Aorta (tissue), 5 donors: ENCODE measurements around the gene PALLD. TPM values are rescaled to one million over a fixed set of nuclear protein-coding genes. Genes with fewer than 3 reads are reported as not detected.
A peak's percentile ranks its signal among the peaks of the same experiment; 100 is the strongest.

Experiments used
- ATAC-seq: fragments of 200-7000 bp; cut with Tn5 transposase; one replicate; pipeline ENCODE4 v1.9.1; 2022; ENCODE audit warnings: moderate library complexity; ENCODE audit not compliant: low FRiP score
- DNase-seq, 2 donors: peaks; one replicate each; pipeline ENCODE4 v3.0.0-alpha.2; 2020
- H3K27ac ChIP-seq, 2 donors: one replicate each; pipeline ENCODE4 v1.5.1; 2013; ENCODE audit warnings: low read length in 2 of 2, mild to moderate bottlenecking in 2 of 2, moderate library complexity in 2 of 2, control low read depth in 1 of 2, inconsistent platforms in 1 of 2, low read depth in 1 of 2
- H3K27me3 ChIP-seq, 2 donors: one replicate each; pipeline ENCODE4 v1.6.1; 2013; ENCODE audit warnings: control low read depth in 1 of 2, low read length in 1 of 2, mild to moderate bottlenecking in 1 of 2, moderate library complexity in 1 of 2; ENCODE audit not compliant: insufficient read depth in 2 of 2, control insufficient read depth in 1 of 2
- H3K36me3 ChIP-seq, 2 donors: one replicate each; pipeline ENCODE4 v1.6.1; 2013; ENCODE audit warnings: control low read depth in 1 of 2, low read length in 1 of 2, mild to moderate bottlenecking in 1 of 2; ENCODE audit not compliant: insufficient read depth in 2 of 2, control insufficient read depth in 1 of 2
- H3K4me1 ChIP-seq, 2 donors: one replicate each; pipeline ENCODE4 v1.6.1; 2013; ENCODE audit warnings: low read length in 2 of 2, control low read depth in 1 of 2, mild to moderate bottlenecking in 1 of 2, moderate library complexity in 1 of 2; ENCODE audit not compliant: insufficient read depth in 2 of 2, control insufficient read depth in 1 of 2
- H3K4me3 ChIP-seq, 2 donors: one replicate each; pipeline ENCODE4 v1.5.1; 2013; ENCODE audit warnings: low read length in 2 of 2, control low read depth in 1 of 2, mild to moderate bottlenecking in 1 of 2
- H3K9me3 ChIP-seq: one replicate; pipeline ENCODE4 v1.6.1; 2013; ENCODE audit warnings: mild to moderate bottlenecking, low read length; ENCODE audit not compliant: control insufficient read depth
- WGBS, 2 donors: extraction: QIAGEN DNeasy Blood & Tissue Kit; methylation state at CpG; one replicate each; pipeline ENCODE4 v1.1.7; 2013; 5-methylcytosine and 5-hydroxymethylcytosine counted together
- intact Hi-C, 2 donors: fragments of 100-400 bp; cut with DNase I; formaldehyde crosslinking; loops; one replicate each; pipeline versions ENCODE4 v1.14.2 to v1.15.0; 2022
- polyA plus RNA-seq, 2 donors: library from polyadenylated mRNA; stranded (reverse); fragments of 200-250 nt; gene quantifications; one replicate each; pipeline ENCODE4 v1.2.3, GENCODE V29; 2013
- total RNA-seq, 2 donors: library from RNA; stranded (reverse); fragmentation: NEBNext Ultra II Directional; extraction: Animal tissue kit (Norgen Biotek cat#: 25700); gene quantifications; one replicate each; pipeline ENCODE4 v1.2.1, GENCODE V29; 2021
- donor health status: healthy with polysubstance abuse.
- donor health status: Bipolar disorder and iron deficiency.
- donor health status: DM: no; HTN: no; CAD: no.
- donor health status: DM: no; HTN: no; CAD: no.
- donor health status: DM: yes; HTN: yes; CAD: no.

Gene PALLD
- total and polyA plus RNA-seq, 4 donors, result 253 to 626 (median 464) TPM

- intact Hi-C loops, result no loop called here
- ATAC-seq (no peak), DNase-seq (no peak)
- WGBS, 2 donors, result 97% methylated on average over 5 of the region's 5 CpGs
- Histone ChIP-seq H3K27ac (no peak overlapping the region), H3K4me1 (peaks cover 0 to under 1% of the 10 kb centered on the region in 2 donors), H3K27me3 (no peaks in the 10 kb centered on the region), H3K4me3 (no peak overlapping the region), H3K9me3 (no peaks in the 10 kb centered on the region), H3K36me3 (no peaks in the 10 kb centered on the region)
These were observed 110.4 kb downstream of the PALLD start for GRCh38 chr4:168607215-168607614.

GRCh38 chr4:168608771-168609170 lies 111.9 kb downstream of the PALLD start:
- WGBS, 2 donors, result 69 to 86% methylated on average over 4 of the region's 4 CpGs
- Histone ChIP-seq H3K4me1 (peaks cover 0 to 6% of the 10 kb centered on the region in 2 donors), H3K27me3 (no peaks in the 10 kb centered on the region), H3K36me3 (no peaks in the 10 kb centered on the region), H3K4me3 (no peak overlapping the region), H3K9me3 (no peaks in the 10 kb centered on the region), H3K27ac (no peak overlapping the region)
- ATAC-seq (no peak), DNase-seq (no peak)
- intact Hi-C loops, result no loop called here

GRCh38 chr4:168609369-168609768 lies 112.5 kb downstream of the PALLD start:
- no peak overlapping the region for H3K4me3 ChIP-seq
- no peaks in the 10 kb centered on the region for H3K9me3 ChIP-seq
- ATAC-seq (no peak), DNase-seq (no peak)
- intact Hi-C loops, result no loop called here
- no peaks in the 10 kb centered on the region for H3K27me3 ChIP-seq
- no peaks in the 10 kb centered on the region for H3K36me3 ChIP-seq
- WGBS, 2 donors, result 96 to 98% methylated on average over 4 of the region's 4 CpGs
- peaks cover 0 to 6% of the 10 kb centered on the region in 2 donors for H3K4me1 ChIP-seq
- H3K27ac ChIP-seq, result no peak overlapping the region

GRCh38 chr4:168610911-168611530 lies 114.2 kb downstream of the PALLD start:
- ATAC-seq, result no peak
- Histone ChIP-seq H3K4me3 (no peak overlapping the region), H3K9me3 (no peaks in the 10 kb centered on the region), H3K27me3 (no peaks in the 10 kb centered on the region), H3K4me1 (peaks cover 0 to 11% of the 10 kb centered on the region in 2 donors), H3K36me3 (no peaks in the 10 kb centered on the region), H3K27ac (no peak overlapping the region)
- intact Hi-C loops, result no loop called here
- no peak for DNase-seq
- 74 to 75% methylated on average over 6 of the region's 6 CpGs for WGBS, 2 donors

- intact Hi-C loops, result no loop called here
- DNase-seq (no peak), ATAC-seq (no peak)
- Histone ChIP-seq H3K27ac (no peak overlapping the region), H3K4me1 (peaks cover 0 to 11% of the 10 kb centered on the region in 2 donors), H3K36me3 (no peaks in the 10 kb centered on the region), H3K4me3 (no peak overlapping the region), H3K9me3 (no peaks in the 10 kb centered on the region), H3K27me3 (no peaks in the 10 kb centered on the region)
- WGBS, 2 donors, result 3 to 7% methylated on average over 4 of the region's 4 CpGs
These were observed 115.7 kb downstream of the PALLD start for GRCh38 chr4:168612450-168613135.

GRCh38 chr4:168613869-168614268 lies 117.0 kb downstream of the PALLD start:
- no peak for ATAC-seq
- intact Hi-C loops, result no loop called here
- Histone ChIP-seq H3K27ac (no peak overlapping the region), H3K4me3 (no peak overlapping the region), H3K36me3 (no peaks in the 10 kb centered on the region), H3K4me1 (peaks cover 0 to 11% of the 10 kb centered on the region in 2 donors), H3K27me3 (no peaks in the 10 kb centered on the region), H3K9me3 (no peaks in the 10 kb centered on the region)
- DNase-seq, result no peak
- WGBS, 2 donors, result 87 to 88% methylated on average over 5 of the region's 5 CpGs

GRCh38 chr4:168614281-168615057 lies 117.6 kb downstream of the PALLD start:
- Histone ChIP-seq H3K9me3 (no peaks in the 10 kb centered on the region), H3K4me1 (peaks cover 0 to 14% of the 10 kb centered on the region in 2 donors), H3K4me3 (no peak overlapping the region), H3K27me3 (no peaks in the 10 kb centered on the region), H3K36me3 (no peaks in the 10 kb centered on the region), H3K27ac (no peak overlapping the region)
- DNase-seq (no peak), ATAC-seq (no peak)
- 43 to 68% methylated on average over 4 of the region's 4 CpGs for WGBS, 2 donors
- intact Hi-C loops, result loop anchor here in 1 of 2 donors (5.0 kb wide), 1 partner anchor 43 kb away; no protein-coding TSS in a partner anchor

GRCh38 chr4:168615294-168616065 lies 118.6 kb downstream of the PALLD start:
- intact Hi-C loops, result loop anchor here in 1 of 2 donors (5.0 kb wide), 1 partner anchor 42 kb away; no protein-coding TSS in a partner anchor
- Histone ChIP-seq H3K36me3 (no peaks in the 10 kb centered on the region), H3K4me1 (peaks cover under 1 to 18% of the 10 kb centered on the region in 2 donors), H3K27me3 (no peaks in the 10 kb centered on the region), H3K9me3 (no peaks in the 10 kb centered on the region), H3K27ac (peak overlapping the region in 1 of 2 donors; percentile 64), H3K4me3 (no peak overlapping the region)
- DNase-seq (no peak), ATAC-seq (no peak)
- 29 to 31% methylated on average over 5 of the region's 5 CpGs for WGBS, 2 donors
